ENCODE data around the gene GRM7.

The GRM7 gene

DNA sequence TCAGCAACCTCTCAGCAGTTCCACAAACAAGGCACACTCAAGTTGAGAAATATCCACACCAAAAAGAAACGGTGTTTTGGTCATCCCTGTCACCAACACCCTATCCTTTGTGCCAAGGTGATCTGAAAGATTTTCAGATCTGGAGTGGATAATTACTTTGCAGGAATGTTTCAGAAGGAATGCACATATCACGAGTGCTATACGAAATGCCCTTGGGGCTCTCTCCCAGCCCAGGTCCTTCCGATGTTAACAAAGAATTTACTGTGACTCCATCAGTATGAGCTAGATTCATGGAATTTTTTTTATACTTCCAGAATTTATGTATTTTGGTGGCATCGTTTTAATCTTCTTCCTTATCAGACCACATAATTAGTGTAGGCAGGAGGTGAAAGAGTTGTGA lies 105.0 kb downstream of the GRM7 start:
- no peak for DNase-seq

DNA sequence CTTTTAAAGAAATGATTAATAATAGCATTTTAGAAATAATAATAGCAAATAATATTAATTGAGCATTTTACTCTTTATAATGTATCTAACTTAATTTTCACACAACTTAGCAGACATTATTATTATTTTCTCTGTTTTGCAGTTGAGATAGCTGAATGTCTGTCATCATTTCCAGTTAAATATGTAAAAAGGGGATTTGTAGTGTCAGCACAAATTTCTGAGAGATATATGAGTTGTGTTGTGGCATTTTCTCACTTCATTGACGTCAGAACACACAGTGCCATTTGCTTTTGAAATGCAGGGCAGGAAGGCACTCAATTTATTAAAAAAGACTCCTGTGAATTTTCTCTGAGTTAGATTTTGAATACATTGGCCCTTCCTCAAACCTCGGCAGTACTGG lies 111.0 kb downstream of the GRM7 start:
- DNase-seq = no peak

GRCh38 chr3:6985848-6986247 lies 124.9 kb downstream of the GRM7 start:
- no peak for DNase-seq

DNA sequence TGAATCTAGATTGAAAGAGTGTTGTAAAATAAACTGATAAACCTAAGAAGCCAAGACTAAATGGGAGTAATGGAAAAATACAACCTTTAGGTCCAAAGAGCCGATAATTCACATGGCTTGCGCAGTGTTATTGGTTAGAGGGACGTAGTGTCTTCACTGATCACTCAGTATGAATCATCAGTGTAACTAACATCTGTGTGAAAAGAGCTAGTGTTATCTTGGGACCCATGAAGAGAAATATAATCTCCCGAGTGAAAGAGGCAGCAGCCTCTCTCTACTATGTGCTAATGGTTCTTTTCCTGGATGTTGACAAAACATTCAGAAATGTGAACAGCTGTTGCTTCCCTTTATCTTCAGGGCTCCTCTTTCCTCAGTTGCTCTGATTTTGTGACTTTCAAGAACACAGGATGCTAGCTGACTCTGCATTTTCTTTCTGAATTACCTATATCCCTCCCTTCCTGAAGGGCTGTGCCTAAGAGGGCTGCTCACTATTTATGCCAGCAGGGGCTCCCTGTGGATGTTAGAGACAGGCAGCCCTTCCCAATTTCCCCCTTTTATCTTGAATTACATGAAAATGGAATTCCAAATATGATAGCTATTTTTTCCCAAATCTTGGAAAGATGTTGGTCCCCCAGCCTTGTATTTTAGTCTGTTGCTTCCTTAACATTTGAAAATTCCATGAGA lies 128.8 kb downstream of the GRM7 start:
- no peak for DNase-seq

DNA sequence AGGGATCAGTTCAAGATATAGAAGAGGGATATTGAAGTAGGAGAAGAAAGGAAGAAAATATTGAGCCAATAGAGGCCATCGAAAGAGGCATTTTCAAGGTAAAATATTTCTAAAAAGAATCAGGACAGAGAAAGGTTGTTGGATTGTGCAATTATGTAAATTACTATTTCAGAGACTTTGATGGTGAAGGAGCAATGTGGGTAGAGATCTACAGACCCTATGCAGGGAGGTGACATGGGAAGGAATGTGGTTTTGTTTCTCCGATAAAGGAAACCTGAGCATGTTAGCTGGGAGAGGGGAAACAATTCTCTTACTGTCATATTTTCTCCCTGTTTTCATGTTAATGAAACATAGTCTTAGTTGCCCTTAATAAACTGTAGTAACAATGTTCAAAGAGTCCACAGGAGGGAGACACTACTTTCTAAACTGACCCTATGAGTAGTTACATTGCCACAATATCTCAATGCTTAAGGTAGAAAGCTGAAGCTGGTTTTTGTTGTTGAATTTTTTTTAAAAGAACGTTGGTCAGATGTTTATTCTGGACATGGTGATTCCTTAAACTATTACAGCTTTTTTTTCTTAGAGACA lies 133.3 kb downstream of the GRM7 start:
- no peak for DNase-seq

GRCh38 chr3:7000501-7000900 lies 139.6 kb downstream of the GRM7 start:
- no peak for DNase-seq

DNA sequence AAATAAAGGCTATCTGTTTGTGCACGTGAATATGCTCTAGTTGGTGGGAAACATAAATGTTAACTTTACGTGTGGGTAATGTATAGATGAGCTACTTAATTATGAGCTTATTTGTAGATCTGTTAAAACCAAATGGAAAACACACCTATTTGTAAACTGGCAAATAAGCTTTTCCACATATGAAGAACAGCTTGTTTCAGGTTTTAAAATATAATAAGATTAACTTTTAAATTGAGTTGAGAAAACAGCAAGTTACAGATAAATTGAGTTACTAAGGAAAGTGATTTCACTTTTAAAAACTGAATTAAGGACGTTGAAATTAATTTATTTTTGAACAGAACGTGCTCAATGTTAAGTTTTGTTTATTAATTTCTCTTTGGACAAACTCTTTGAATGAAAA lies 140.5 kb downstream of the GRM7 start:
- no peak for DNase-seq

GRCh38 chr3:7015683-7016440 lies 154.9 kb downstream of the GRM7 start:
- no peak for DNase-seq

- DNase-seq = no peak
Observed at GRCh38 chr3:7025581-7026300, 164.8 kb downstream of the GRM7 start.

DNA sequence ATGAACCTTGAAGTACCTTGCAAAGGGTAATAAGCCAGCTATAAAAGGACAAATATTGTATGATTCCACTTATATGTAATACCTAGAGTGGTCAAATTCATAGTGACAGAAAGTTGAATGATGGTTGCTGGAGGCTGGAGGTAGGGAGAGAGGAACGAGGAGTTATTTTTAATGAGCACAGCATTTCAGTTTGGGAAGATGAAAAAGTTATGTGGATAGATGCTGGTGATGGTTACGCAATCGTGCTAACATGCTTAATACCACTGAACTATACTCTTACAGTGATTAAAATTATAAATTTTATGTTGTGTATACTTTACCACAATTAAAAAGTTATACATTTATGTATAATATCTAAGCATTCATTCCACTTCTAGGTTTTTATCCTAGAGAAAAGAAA lies 168.6 kb downstream of the GRM7 start:
- no peak for DNase-seq

- no peak for DNase-seq
Observed at GRCh38 chr3:7038394-7038793, 177.5 kb downstream of the GRM7 start.

- DNase-seq = no peak
Observed at GRCh38 chr3:7062714-7063113, 201.8 kb downstream of the GRM7 start.

DNA sequence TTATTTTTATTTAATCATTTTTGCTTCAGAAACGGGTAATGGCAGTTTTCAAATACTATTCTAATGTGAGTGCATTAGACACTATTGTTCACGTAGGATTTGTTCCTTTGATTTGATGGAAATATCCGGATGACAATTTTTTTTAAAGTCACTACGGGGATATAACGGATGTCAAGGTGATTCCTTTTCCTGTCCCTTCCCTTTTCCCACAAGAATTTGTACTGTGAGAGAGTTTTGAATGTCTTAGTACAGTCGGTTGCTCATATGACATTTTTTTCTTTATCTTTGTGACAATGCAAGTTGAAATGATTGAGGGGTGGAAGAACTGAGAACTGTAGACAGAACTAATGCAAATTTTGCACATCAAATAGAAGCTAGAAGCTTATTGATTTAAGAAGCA lies 209.5 kb downstream of the GRM7 start:
- no peak for DNase-seq

DNA sequence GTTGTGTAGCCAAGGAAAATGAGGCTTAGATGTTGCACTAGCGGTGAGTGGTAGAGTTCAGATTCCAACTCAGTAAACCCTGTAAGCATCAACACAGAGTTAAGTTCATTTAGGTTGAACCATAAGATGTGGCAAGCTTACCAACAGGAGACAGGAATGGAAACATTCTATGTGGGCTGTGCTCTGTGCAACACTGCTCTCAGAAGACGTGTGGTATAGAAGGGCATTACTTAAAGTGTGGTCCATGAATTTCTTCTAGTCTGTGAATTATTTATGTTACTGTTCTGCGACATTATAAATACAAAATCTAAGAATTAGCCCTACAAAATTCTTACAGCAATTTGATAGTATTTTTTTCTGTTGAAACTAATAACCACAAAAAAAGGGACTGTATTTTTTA lies 213.3 kb downstream of the GRM7 start:
- no peak for DNase-seq

GRCh38 chr3:7075117-7075516 lies 214.2 kb downstream of the GRM7 start:
- no peak for DNase-seq

DNA sequence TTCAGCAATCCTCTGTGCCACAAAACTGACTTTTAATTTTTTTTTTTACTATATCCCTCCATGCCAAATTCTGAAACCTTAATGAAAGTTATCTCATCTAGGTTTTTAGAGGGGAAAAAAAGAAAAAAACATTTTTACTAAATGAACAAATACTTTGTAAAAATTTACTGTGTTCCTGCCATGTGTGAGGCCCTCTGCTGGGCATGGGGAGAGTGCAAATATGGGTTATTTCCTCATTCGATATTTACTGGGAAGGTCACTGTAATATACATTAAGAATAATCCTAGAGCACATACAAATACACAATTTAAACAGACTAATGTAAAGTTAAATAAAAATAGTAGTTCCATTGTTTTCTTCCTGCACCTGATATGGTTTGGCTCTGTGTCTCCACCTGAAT lies 215.0 kb downstream of the GRM7 start:
- no peak for DNase-seq

GRCh38 chr3:7082244-7082643 lies 221.3 kb downstream of the GRM7 start:
- no peak for DNase-seq

- DNase-seq = no peak
Observed at GRCh38 chr3:7086417-7086816, 225.5 kb downstream of the GRM7 start.

DNA sequence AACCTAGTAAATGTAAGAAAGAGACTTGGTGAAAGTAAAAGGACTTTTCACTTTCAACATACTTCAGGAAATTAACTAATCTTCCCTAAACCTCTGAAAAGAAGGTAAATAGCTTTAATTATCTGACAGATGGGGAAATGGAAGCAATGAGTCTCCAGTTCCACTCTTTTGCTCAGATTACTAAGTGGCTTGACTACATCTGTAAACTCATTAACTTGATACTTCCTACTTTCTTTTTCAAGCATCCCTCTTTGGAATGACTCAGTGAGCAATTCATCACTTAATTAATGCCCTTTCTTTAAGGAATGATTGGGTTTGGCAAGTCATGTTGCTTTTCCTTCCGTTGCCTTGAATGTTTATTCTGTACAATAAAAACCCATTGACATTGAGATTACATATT lies 234.2 kb downstream of the GRM7 start:
- DNase-seq = no peak

DNA sequence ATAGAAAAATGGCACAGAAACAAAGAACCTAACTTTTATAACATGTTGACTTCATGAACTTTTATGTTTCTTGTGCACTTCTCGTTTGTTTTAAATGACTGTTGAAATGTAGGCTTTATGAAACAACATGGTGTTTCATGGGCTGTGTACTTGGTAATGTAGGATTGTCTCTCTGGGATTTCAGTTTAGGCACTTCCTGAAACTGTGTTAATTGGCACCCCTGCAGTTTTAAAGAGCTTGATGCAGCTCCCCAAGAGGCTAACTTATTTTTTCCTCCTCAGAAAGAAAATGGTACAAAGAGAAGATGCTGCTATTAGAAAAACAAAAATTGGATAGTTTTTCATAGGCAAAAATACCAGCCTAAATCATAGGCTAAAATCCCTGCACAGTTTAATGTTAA lies 239.2 kb downstream of the GRM7 start:
- no peak for DNase-seq

DNA sequence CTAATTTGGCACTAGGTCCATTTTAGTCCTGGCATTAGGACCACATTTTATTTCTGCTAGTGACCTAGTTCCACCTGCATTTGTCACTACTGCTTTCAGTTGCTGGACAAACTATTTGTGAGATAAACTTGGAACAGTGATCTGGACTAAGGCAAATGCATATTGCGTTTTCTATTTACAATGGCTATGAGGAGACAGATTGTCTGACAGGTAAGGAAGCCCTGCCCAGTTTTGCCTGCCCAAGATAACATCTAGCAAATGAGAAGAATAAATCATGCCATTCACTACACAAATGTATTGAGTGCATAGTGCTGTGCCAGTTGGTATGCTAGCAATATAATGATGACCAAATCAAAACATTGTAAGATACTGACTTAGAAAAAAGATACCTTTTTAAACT lies 245.7 kb downstream of the GRM7 start:
- no peak for DNase-seq

DNA sequence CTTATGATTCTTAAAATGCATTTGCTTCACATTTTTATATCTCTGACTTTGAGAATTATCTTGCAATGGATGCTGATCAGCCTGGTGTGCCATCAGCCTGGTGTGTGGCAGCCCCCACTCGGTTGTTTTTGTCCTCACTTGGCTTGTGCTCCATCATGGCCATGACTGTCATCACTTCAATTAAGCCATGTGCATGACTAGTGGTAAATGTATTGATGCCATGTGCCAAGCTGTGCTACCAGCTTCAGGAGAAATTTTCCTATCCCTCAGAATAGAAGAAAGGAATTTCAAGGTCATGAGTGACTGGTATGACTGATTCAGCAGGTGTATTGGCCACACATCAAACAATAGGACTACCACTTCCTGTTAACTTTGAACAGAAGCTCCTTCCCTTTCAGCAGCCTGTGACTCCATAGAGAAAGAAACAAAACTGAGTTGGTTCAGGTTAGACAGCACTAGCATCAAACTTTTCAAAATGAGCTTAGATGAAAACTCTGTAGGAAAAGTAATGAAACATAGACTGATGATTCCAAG lies 251.7 kb downstream of the GRM7 start:
- DNase-seq = no peak

All from anterior cingulate cortex (tissue), 58 donors.